ENCODE results near the gene MIOX.
A peak's percentile ranks its signal among the peaks of the same experiment; 100 is the strongest.

The MIOX gene

GRCh38 chr22:50474710-50475651, 11.7 kb upstream of the MIOX start, which contains the start of gene SBF1:
TSS of gene SBF1 (minus strand) at chr22:50475035. CDS start at chr22:50474840, 195 bp downstream.
- DNase-seq, result peak; percentile 82

GRCh38 chr22:50475652-50476002, 11.0 kb upstream of the MIOX start:
- no peak for DNase-seq

GRCh38 chr22:50476868-50477267, 9.8 kb upstream of the MIOX start:
- no peak for DNase-seq

GRCh38 chr22:50477923-50478322, 8.7 kb upstream of the MIOX start:
- DNase-seq, result no peak

GRCh38 chr22:50479721-50480120, 6.9 kb upstream of the MIOX start:
- DNase-seq, result no peak

GRCh38 chr22:50481045-50481439, 5.6 kb upstream of the MIOX start:
- DNase-seq, result no peak

GRCh38 chr22:50481440-50482106, 5.1 kb upstream of the MIOX start, which contains the start of gene ADM2:
TSS of gene ADM2 (plus strand) at chr22:50481543. CDS start at chr22:50481848, 305 bp downstream.
- DNase-seq, result no peak

GRCh38 chr22:50482107-50483074, 4.3 kb upstream of the MIOX start:
- DNase-seq, result no peak

GRCh38 chr22:50483106-50483505, 3.6 kb upstream of the MIOX start:
- DNase-seq, result no peak

GRCh38 chr22:50483556-50483955, 3.1 kb upstream of the MIOX start:
- DNase-seq, result no peak

GRCh38 chr22:50483977-50484853, 2.4 kb upstream of the MIOX start:
- DNase-seq, result no peak

- DNase-seq, result no peak
These were observed 1.2 kb upstream of the MIOX start for GRCh38 chr22:50485221-50486131.

- DNase-seq, result no peak
These were observed 789 bp downstream of the MIOX start for GRCh38 chr22:50487290-50488005.

- DNase-seq, result no peak
These were observed 1.5 kb downstream of the MIOX start for GRCh38 chr22:50488006-50488677.

GRCh38 chr22:50488886-50489285, 2.2 kb downstream of the MIOX start:
- DNase-seq, result no peak

GRCh38 chr22:50489363-50490243, 2.9 kb downstream of the MIOX start:
- no peak for DNase-seq

GRCh38 chr22:50490531-50491308, 4.1 kb downstream of the MIOX start:
- DNase-seq, result no peak

- no peak for DNase-seq
These were observed 10.4 kb downstream of the MIOX start for GRCh38 chr22:50497093-50497492.

All from NCI-H146 (cell line).